ENCODE data around the gene CDH23. TPM values are rescaled to one million over a fixed set of nuclear protein-coding genes. Genes with fewer than 3 reads are reported as not detected.

Gene CDH23
- total and polyA plus RNA-seq, 10 of the 15 experiments (the other 5 are each of a cell fraction or from before 2014, with no cell fraction given): 0.09 to 0.40 (median 0.15) TPM; not detected in 1

GRCh38 chr10:71363936-71364335 lies 32.8 kb upstream of the CDH23 start:
- ChIA-PET CTCF (interaction anchor here (0.7 to 1.2 kb wide), 3 partner anchors 14 to 394 kb away, joined by 3 to 4 read pairs (median 3); no protein-coding TSS in a partner anchor), POLR2A (no interaction called here), SMC1A (ENCODE audit: uncharacterized antibody, unreplicated experiment) (interaction anchor here (1.2 kb wide), 1 partner anchor 10 kb away, joined by 3 read pairs; no protein-coding TSS in a partner anchor), RAD21 (ENCODE audit: unreplicated experiment) (no interaction called here)
- Histone ChIP-seq H4K20me1 (ENCODE audit: control insufficient read depth, insufficient read depth) (no peaks in the 10 kb centered on the region), H3K9me3 (replicated peaks; ENCODE audit: control insufficient read depth, insufficient read depth, low read length) (no peaks in the 10 kb centered on the region), H2AFZ (ENCODE audit: control insufficient read depth, low read depth, low read length) (no peak overlapping the region), H3K4me1 (ENCODE audit: control insufficient read depth, insufficient read depth, low read length) (peaks cover 26% of the 10 kb centered on the region), H3K36me3 (ENCODE audit: control insufficient read depth in 2 of 2, insufficient read depth in 2 of 2, low read length in 1 of 2) (no peaks in the 10 kb centered on the region; a peak in 1 of 4 replicates), H3K79me2 (ENCODE audit: control insufficient read depth, insufficient read depth, low read length) (no peaks in the 10 kb centered on the region), H3K27me3 (replicated peaks in 1 of 2; ENCODE audit: control insufficient read depth in 2 of 2, insufficient read depth in 2 of 2, low read length in 1 of 2) (no peaks in the 10 kb centered on the region), H3K27ac (ENCODE audit: control insufficient read depth, insufficient read depth) (no peak overlapping the region), H3K9ac (ENCODE audit: control insufficient read depth, insufficient read depth, low read length) (no peak overlapping the region), H3K4me2 (ENCODE audit: control insufficient read depth, insufficient read depth) (no peak overlapping the region), H3K4me3 (no peak overlapping the region)
- BruUV-seq (replicated peaks): no TSS peak
- intact Hi-C loops (cut with micrococcal nuclease; ENCODE audit: unreplicated experiment) (no loop called here), in situ Hi-C loops (cut with MboI) (no loop called here)
- FAIRE-seq (no peak), ATAC-seq (no peak), DNase-seq (ENCODE audit: low read depth, low spot score) (no peak)
- TF ChIP-seq ETV6 (conservative IDR thresholded peaks at IDR 0.05 in 1 of 2, IDR thresholded peaks at IDR 0.05 in 1 of 2; ENCODE audit: borderline replicate concordance in 1 of 2, low read depth in 1 of 2): no peak
- TF ChIP-seq PML (IDR thresholded peaks at IDR 0.05; ENCODE audit: low read length): no peak
- TF ChIP-seq JUNB (IDR thresholded peaks at IDR 0.05): no peak
- TF ChIP-seq ZBTB40 (IDR thresholded peaks at IDR 0.05; ENCODE audit: borderline replicate concordance): no peak
- no peak for TF ChIP-seq RELB (IDR thresholded peaks at IDR 0.05; ENCODE audit: low read depth)
- TF ChIP-seq ZBTB11 (CRISPR knock-in tag; IDR thresholded peaks at IDR 0.05): no peak
- no peak for TF ChIP-seq TBL1XR1 (IDR thresholded peaks at IDR 0.05; ENCODE audit: low read depth, low read length)
- TF ChIP-seq ESRRA (IDR thresholded peaks at IDR 0.05; ENCODE audit: low read length): no peak
- TF ChIP-seq TAF1 (IDR thresholded peaks at IDR 0.05; ENCODE audit: borderline replicate concordance, low read depth, low read length): no peak
- TF ChIP-seq KDM1A (IDR thresholded peaks at IDR 0.05; ENCODE audit: borderline replicate concordance): no peak
- no peak for TF ChIP-seq MEF2A (IDR thresholded peaks at IDR 0.05; ENCODE audit: insufficient read depth, low read depth, low read length)
- TF ChIP-seq PBX3 (IDR thresholded peaks at IDR 0.05; ENCODE audit: insufficient replicate concordance, low read depth, low read length): no peak
- no peak for TF ChIP-seq RAD51 (IDR thresholded peaks at IDR 0.05)
- no peak for TF ChIP-seq NFXL1 (IDR thresholded peaks at IDR 0.05; ENCODE audit: borderline replicate concordance)
- no peak for TF ChIP-seq STAT3 (IDR thresholded peaks at IDR 0.05; ENCODE audit: low read depth, low read length)

All from GM12878 (cell line).